ENCODE results near the gene LIX1.

The LIX1 gene

GRCh38 chr5:97072696-97073095 lies 69.7 kb downstream of the LIX1 start:
- FAIRE-seq (no peak), DNase-seq (ENCODE audit: insufficient read length, low spot score) (no peak)
- TF ChIP-seq POLR2A (IDR thresholded peaks at IDR 0.05; ENCODE audit: low read depth, low read length): no peak

GRCh38 chr5:97071993-97072392 lies 70.4 kb downstream of the LIX1 start:
- no peak for FAIRE-seq

GRCh38 chr5:97071101-97071500 lies 71.3 kb downstream of the LIX1 start:
- DNase-seq (ENCODE audit: insufficient read length, low spot score) (no peak), FAIRE-seq (no peak)
- no peak for TF ChIP-seq SPI1 (IDR thresholded peaks at IDR 0.05; ENCODE audit: low read depth, low read length)
- no peak for TF ChIP-seq POU2F2 (IDR thresholded peaks at IDR 0.05; ENCODE audit: low read depth, low read length)
- TF ChIP-seq PAX5 (IDR thresholded peaks at IDR 0.05; ENCODE audit: insufficient read depth, low read length, severe bottlenecking): no peak
- TF ChIP-seq TAF1 (IDR thresholded peaks at IDR 0.05; ENCODE audit: low read depth, low read length): no peak
- TF ChIP-seq POLR2AphosphoS5 (IDR thresholded peaks at IDR 0.05; ENCODE audit: low read depth, low read length): no peak
- TF ChIP-seq POLR2A (IDR thresholded peaks at IDR 0.05; ENCODE audit: low read depth, low read length): no peak

More at GRCh38 chr5:97071993-97072392, 70.4 kb downstream of the LIX1 start:
- TF ChIP-seq SPI1 (IDR thresholded peaks at IDR 0.05; ENCODE audit: low read depth, low read length) (no peak), POLR2A (IDR thresholded peaks at IDR 0.05; ENCODE audit: low read depth, low read length) (no peak), PAX5 (IDR thresholded peaks at IDR 0.05; ENCODE audit: insufficient read depth, low read length, severe bottlenecking) (no peak), POLR2AphosphoS5 (IDR thresholded peaks at IDR 0.05; ENCODE audit: low read depth, low read length) (no peak), POU2F2 (IDR thresholded peaks at IDR 0.05; ENCODE audit: low read depth, low read length) (no peak), TAF1 (IDR thresholded peaks at IDR 0.05; ENCODE audit: low read depth, low read length) (no peak)
- no peak for DNase-seq (ENCODE audit: insufficient read length, low spot score)

- TF ChIP-seq POU2F2 (IDR thresholded peaks at IDR 0.05; ENCODE audit: low read depth, low read length) (no peak), SPI1 (IDR thresholded peaks at IDR 0.05; ENCODE audit: low read depth, low read length) (no peak), POLR2A (IDR thresholded peaks at IDR 0.05; ENCODE audit: low read depth, low read length) (no peak)
- DNase-seq (ENCODE audit: insufficient read length, low spot score) (no peak), FAIRE-seq (no peak)
Observed at GRCh38 chr5:97070234-97070633, 72.2 kb downstream of the LIX1 start.

GRCh38 chr5:97067296-97067850 lies 75.0 kb downstream of the LIX1 start:
- FAIRE-seq (no peak), DNase-seq (ENCODE audit: insufficient read length, low spot score) (no peak)
- TF ChIP-seq TAF1 (IDR thresholded peaks at IDR 0.05; ENCODE audit: low read depth, low read length): no peak
- no peak for TF ChIP-seq POLR2AphosphoS5 (IDR thresholded peaks at IDR 0.05; ENCODE audit: low read depth, low read length)
- TF ChIP-seq SPI1 (IDR thresholded peaks at IDR 0.05; ENCODE audit: low read depth, low read length): no peak
- no peak for TF ChIP-seq POU2F2 (IDR thresholded peaks at IDR 0.05; ENCODE audit: low read depth, low read length)
- no peak for TF ChIP-seq PAX5 (IDR thresholded peaks at IDR 0.05; ENCODE audit: insufficient read depth, low read length, severe bottlenecking)
- no peak for TF ChIP-seq POLR2A (IDR thresholded peaks at IDR 0.05; ENCODE audit: low read depth, low read length)

GRCh38 chr5:97065475-97065874 lies 76.9 kb downstream of the LIX1 start:
- DNase-seq (ENCODE audit: insufficient read length, low spot score) (no peak), FAIRE-seq (no peak)
- no peak for TF ChIP-seq POLR2AphosphoS5 (IDR thresholded peaks at IDR 0.05; ENCODE audit: low read depth, low read length)
- TF ChIP-seq SPI1 (IDR thresholded peaks at IDR 0.05; ENCODE audit: low read depth, low read length): no peak
- TF ChIP-seq TAF1 (IDR thresholded peaks at IDR 0.05; ENCODE audit: low read depth, low read length): no peak
- no peak for TF ChIP-seq POLR2A (IDR thresholded peaks at IDR 0.05; ENCODE audit: low read depth, low read length)
- no peak for TF ChIP-seq PAX5 (IDR thresholded peaks at IDR 0.05; ENCODE audit: insufficient read depth, low read length, severe bottlenecking)
- TF ChIP-seq POU2F2 (IDR thresholded peaks at IDR 0.05; ENCODE audit: low read depth, low read length): no peak

GRCh38 chr5:97063251-97063650 lies 79.2 kb downstream of the LIX1 start:
- FAIRE-seq: no peak
- TF ChIP-seq POLR2AphosphoS5 (IDR thresholded peaks at IDR 0.05; ENCODE audit: low read depth, low read length): no peak
- no peak for DNase-seq (ENCODE audit: insufficient read length, low spot score)

- FAIRE-seq (no peak), DNase-seq (ENCODE audit: insufficient read length, low spot score) (no peak)
- no peak for TF ChIP-seq SPI1 (IDR thresholded peaks at IDR 0.05; ENCODE audit: low read depth, low read length)
- no peak for TF ChIP-seq POLR2A (IDR thresholded peaks at IDR 0.05; ENCODE audit: low read depth, low read length)
- no peak for TF ChIP-seq PAX5 (IDR thresholded peaks at IDR 0.05; ENCODE audit: insufficient read depth, low read length, severe bottlenecking)
- TF ChIP-seq POLR2AphosphoS5 (IDR thresholded peaks at IDR 0.05; ENCODE audit: low read depth, low read length): no peak
- TF ChIP-seq TAF1 (IDR thresholded peaks at IDR 0.05; ENCODE audit: low read depth, low read length): no peak
- no peak for TF ChIP-seq POU2F2 (IDR thresholded peaks at IDR 0.05; ENCODE audit: low read depth, low read length)
Observed at GRCh38 chr5:97062046-97062445, 80.4 kb downstream of the LIX1 start.

GRCh38 chr5:97056263-97056662 lies 86.1 kb downstream of the LIX1 start:
- no peak for DNase-seq (ENCODE audit: insufficient read length, low spot score)
- TF ChIP-seq SPI1 (IDR thresholded peaks at IDR 0.05; ENCODE audit: low read depth, low read length): no peak
- TF ChIP-seq POLR2AphosphoS5 (IDR thresholded peaks at IDR 0.05; ENCODE audit: low read depth, low read length): no peak
- no peak for TF ChIP-seq PAX5 (IDR thresholded peaks at IDR 0.05; ENCODE audit: insufficient read depth, low read length, severe bottlenecking)
- no peak for TF ChIP-seq POLR2A (IDR thresholded peaks at IDR 0.05; ENCODE audit: low read depth, low read length)
- TF ChIP-seq POU2F2 (IDR thresholded peaks at IDR 0.05; ENCODE audit: low read depth, low read length): no peak
- TF ChIP-seq TAF1 (IDR thresholded peaks at IDR 0.05; ENCODE audit: low read depth, low read length): no peak
- no peak for FAIRE-seq

- TF ChIP-seq POLR2AphosphoS5 (IDR thresholded peaks at IDR 0.05; ENCODE audit: low read depth, low read length) (no peak), SPI1 (IDR thresholded peaks at IDR 0.05; ENCODE audit: low read depth, low read length) (no peak), POU2F2 (IDR thresholded peaks at IDR 0.05; ENCODE audit: low read depth, low read length) (no peak), TAF1 (IDR thresholded peaks at IDR 0.05; ENCODE audit: low read depth, low read length) (no peak), PAX5 (IDR thresholded peaks at IDR 0.05; ENCODE audit: insufficient read depth, low read length, severe bottlenecking) (no peak)
- FAIRE-seq: no peak
- no peak for DNase-seq (ENCODE audit: insufficient read length, low spot score)
Observed at GRCh38 chr5:97049175-97049574, 93.2 kb downstream of the LIX1 start.

All from GM12891 (cell line).